ENCODE results near the gene NECAB2. TPM values are rescaled to one million over a fixed set of nuclear protein-coding genes. Genes with fewer than 3 reads are reported as not detected.

NECAB2 gene
- total and polyA plus RNA-seq, 2 experiments from 2014 or later = 1.2 TPM; not detected in 1

DNA sequence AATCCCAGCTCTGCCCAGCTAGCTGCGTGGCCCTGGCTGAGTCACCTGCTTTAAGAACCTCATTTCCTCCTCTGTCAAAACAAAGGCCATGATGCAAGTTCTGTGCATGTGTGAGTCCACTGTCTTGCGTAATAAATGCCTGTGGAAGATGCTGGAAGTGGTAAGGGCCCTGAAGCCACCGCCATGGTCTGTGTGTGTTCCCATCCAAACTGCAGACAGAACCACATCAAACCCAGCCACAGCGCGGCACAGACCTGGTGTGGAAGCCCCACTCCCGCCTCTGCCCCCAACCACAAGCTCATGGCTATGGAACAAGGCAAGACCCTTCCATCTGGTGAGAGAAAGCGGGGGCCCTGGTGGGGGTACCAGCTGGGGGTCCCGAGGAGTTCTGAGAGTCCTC, 26.0 kb downstream of the NECAB2 start:
- no peaks in the 10 kb centered on the region for H4K20me1 ChIP-seq (ENCODE audit: insufficient read depth)
- no peaks in the 10 kb centered on the region for H3F3A ChIP-seq (ENCODE audit: insufficient read depth)
- H3K9ac ChIP-seq = peak overlapping the region; percentile 44
- peaks cover 11% of the 10 kb centered on the region for H3K4me1 ChIP-seq (ENCODE audit: insufficient read depth)
- TF ChIP-seq EZH2 (IDR thresholded peaks at IDR 0.05; ENCODE audit: insufficient read depth, poor library complexity, severe bottlenecking) = no peak
- TF ChIP-seq EZH2phosphoT487 (IDR thresholded peaks at IDR 0.05; ENCODE audit: insufficient read depth, low read depth) = no peak
- H3K9me3 ChIP-seq (ENCODE audit: low read depth) = no peaks in the 10 kb centered on the region
- H3K79me2 ChIP-seq (ENCODE audit: insufficient read depth) = no peaks in the 10 kb centered on the region
- H3K4me2 ChIP-seq (ENCODE audit: unreplicated experiment) = no peak overlapping the region
- H3K27ac ChIP-seq = 0 out of 2 replicates have a peak overlapping the region, but pooled peaks have one; percentile 34
- 65 to 67% methylated on average over 7 to 8 of the region's 8 CpGs for WGBS, 2 experiments (ENCODE audit: low coverage in 1 of 2, low lambda C conversion rate in 2 of 2, missing lambda C conversion rate in 2 of 2)
- DNase-seq = peak; percentile 98
- no peaks in the 10 kb centered on the region for H3K36me3 ChIP-seq (ENCODE audit: low read depth)
- in situ Hi-C loops (cut with MboI) = no loop called here
- peaks cover 6% of the 10 kb centered on the region; the same call in 1 of the 2 replicates for H3K27me3 ChIP-seq (replicated peaks; ENCODE audit: insufficient read depth)
- H3K9me2 ChIP-seq (ENCODE audit: insufficient read depth) = no peaks in the 10 kb centered on the region
- peak overlapping the region; percentile 51; the same call in 1 of the 2 replicates for H2AFZ ChIP-seq
- no peak overlapping the region for H3K4me3 ChIP-seq

DNA sequence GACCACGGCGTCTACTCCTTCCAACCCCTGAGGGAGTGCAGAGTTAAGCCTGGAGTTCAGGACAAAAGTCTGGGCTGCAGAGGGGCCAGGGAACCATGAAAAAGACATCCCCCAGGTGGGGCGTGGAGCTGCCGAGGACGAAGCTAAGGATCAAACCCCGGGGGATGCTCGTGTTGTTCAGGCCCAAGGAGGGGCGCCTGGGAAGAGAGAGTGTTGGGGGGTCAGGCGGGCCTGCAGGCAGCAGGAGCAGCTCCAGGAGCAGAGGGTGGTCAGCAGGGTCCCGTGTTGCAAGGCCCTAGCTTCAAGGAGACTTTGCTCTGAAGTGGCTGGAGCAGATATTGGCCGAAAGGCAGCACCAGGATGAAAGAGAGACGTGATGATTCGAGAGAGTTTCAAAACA, 26.7 kb downstream of the NECAB2 start:
- TF ChIP-seq EZH2 (IDR thresholded peaks at IDR 0.05; ENCODE audit: insufficient read depth, poor library complexity, severe bottlenecking) = no peak
- no peak for TF ChIP-seq EZH2phosphoT487 (IDR thresholded peaks at IDR 0.05; ENCODE audit: insufficient read depth, low read depth)
- Histone ChIP-seq H3K27me3 (replicated peaks; ENCODE audit: insufficient read depth) (peaks cover under 1% of the 10 kb centered on the region; the same call in 1 of the 2 replicates), H3K9me3 (ENCODE audit: low read depth) (no peaks in the 10 kb centered on the region), H3K4me3 (no peak overlapping the region), H3K79me2 (ENCODE audit: insufficient read depth) (no peaks in the 10 kb centered on the region), H4K20me1 (ENCODE audit: insufficient read depth) (no peaks in the 10 kb centered on the region), H3K9me2 (ENCODE audit: insufficient read depth) (no peaks in the 10 kb centered on the region), H3K9ac (no peak overlapping the region), H3K4me2 (ENCODE audit: unreplicated experiment) (no peak overlapping the region), H3K36me3 (ENCODE audit: low read depth) (no peaks in the 10 kb centered on the region), H3K27ac (no peak overlapping the region), H3F3A (ENCODE audit: insufficient read depth) (no peaks in the 10 kb centered on the region), H3K4me1 (ENCODE audit: insufficient read depth) (peaks cover 11% of the 10 kb centered on the region), H2AFZ (no peak overlapping the region)
- in situ Hi-C loops (cut with MboI) = no loop called here
- 89 to 91% methylated on average over 13 of the region's 13 CpGs for WGBS, 2 experiments (ENCODE audit: low coverage in 1 of 2, low lambda C conversion rate in 2 of 2, missing lambda C conversion rate in 2 of 2)
- peak; percentile 36 for DNase-seq

DNA sequence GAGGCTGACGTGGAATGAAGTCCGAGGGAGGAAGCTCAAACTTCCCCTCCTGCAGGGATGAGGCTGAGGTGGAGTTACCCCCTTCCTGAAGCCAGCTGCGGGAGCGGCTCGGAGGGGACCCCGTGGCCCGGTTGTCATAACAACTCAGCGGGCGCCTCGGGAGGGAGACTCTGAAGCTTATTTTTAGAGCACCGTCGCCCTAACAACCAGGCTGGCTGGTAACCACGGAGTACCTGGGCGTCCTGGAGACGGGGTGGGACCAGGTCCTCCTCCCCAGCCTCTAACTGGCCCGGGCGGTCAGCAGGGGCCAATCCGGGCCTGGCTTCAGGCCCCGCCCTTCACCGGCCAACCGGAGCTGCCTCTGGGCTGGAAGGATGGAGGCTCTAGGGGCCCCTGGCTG, 27.7 kb downstream of the NECAB2 start:
- Histone ChIP-seq H3K79me2 (ENCODE audit: insufficient read depth) (no peaks in the 10 kb centered on the region), H4K20me1 (ENCODE audit: insufficient read depth) (no peaks in the 10 kb centered on the region), H3K4me2 (ENCODE audit: unreplicated experiment) (no peak overlapping the region)

DNA sequence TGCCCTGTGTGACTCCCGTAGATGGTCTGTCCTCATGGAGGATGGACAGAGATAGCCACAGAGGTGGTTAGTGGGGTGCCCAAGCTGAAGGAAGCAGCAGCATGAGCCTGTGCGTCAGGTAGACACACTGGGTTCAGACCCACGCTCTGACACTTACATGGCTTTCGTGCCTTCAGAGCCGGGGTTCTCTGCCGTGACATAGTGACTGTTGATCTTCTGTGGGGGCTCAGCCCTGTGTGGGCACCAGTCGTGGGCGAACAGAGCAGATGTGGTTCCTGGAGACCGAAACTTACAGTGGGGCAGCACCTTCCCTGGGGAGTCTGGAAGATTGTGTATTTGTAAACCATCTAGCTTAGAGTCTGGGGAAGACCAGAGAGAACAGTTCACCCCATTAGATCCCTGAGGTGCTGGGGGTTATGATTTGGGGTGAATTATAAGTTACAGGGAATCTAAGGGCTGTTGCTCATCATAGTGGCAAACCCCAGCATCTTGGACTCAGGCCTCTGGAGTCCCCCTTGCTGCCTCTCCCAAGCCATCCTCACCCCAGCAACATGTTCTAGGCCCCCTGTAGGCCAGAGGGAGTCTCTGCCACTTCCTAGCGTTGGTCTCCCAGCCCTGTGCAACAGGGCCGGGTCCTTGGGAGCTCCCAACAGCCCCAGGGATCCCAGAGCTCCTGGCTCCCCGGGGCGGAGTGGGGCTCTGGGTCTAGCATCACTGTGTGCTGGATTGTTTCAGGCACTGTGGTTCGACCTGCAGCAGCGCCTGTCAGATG, 28.6 kb downstream of the NECAB2 start:
- Histone ChIP-seq H3F3A (ENCODE audit: insufficient read depth) (no peaks in the 10 kb centered on the region), H3K27me3 (replicated peaks; ENCODE audit: insufficient read depth) (no peaks in the 10 kb centered on the region), H3K9ac (no peak overlapping the region), H3K4me2 (ENCODE audit: unreplicated experiment) (no peak overlapping the region), H3K79me2 (ENCODE audit: insufficient read depth) (no peaks in the 10 kb centered on the region), H3K9me2 (ENCODE audit: insufficient read depth) (no peaks in the 10 kb centered on the region), H3K36me3 (ENCODE audit: low read depth) (no peaks in the 10 kb centered on the region), H2AFZ (no peak overlapping the region), H3K4me1 (ENCODE audit: insufficient read depth) (peaks cover 11% of the 10 kb centered on the region), H3K4me3 (no peak overlapping the region), H3K9me3 (ENCODE audit: low read depth) (no peaks in the 10 kb centered on the region), H3K27ac (no peak overlapping the region), H4K20me1 (ENCODE audit: insufficient read depth) (no peaks in the 10 kb centered on the region)
- TF ChIP-seq EZH2 (IDR thresholded peaks at IDR 0.05; ENCODE audit: insufficient read depth, poor library complexity, severe bottlenecking) (no peak), EZH2phosphoT487 (IDR thresholded peaks at IDR 0.05; ENCODE audit: insufficient read depth, low read depth) (no peak)
- DNase-seq = no peak
- 83 to 84% methylated on average over 15 of the region's 15 CpGs for WGBS, 2 experiments (ENCODE audit: low coverage in 1 of 2, low lambda C conversion rate in 2 of 2, missing lambda C conversion rate in 2 of 2)
- in situ Hi-C loops (cut with MboI) = no loop called here

More for the DNA sequence above, 27.7 kb downstream of the NECAB2 start:
- TF ChIP-seq EZH2 (IDR thresholded peaks at IDR 0.05; ENCODE audit: insufficient read depth, poor library complexity, severe bottlenecking) (no peak), EZH2phosphoT487 (IDR thresholded peaks at IDR 0.05; ENCODE audit: insufficient read depth, low read depth) (no peak)
- Histone ChIP-seq H3K4me1 (ENCODE audit: insufficient read depth) (peaks cover 11% of the 10 kb centered on the region), H3K9me2 (ENCODE audit: insufficient read depth) (no peaks in the 10 kb centered on the region), H3K27ac (no peak overlapping the region), H3K4me3 (no peak overlapping the region), H3K36me3 (ENCODE audit: low read depth) (no peaks in the 10 kb centered on the region), H3K9ac (no peak overlapping the region), H3K27me3 (replicated peaks; ENCODE audit: insufficient read depth) (no peaks in the 10 kb centered on the region), H3K9me3 (ENCODE audit: low read depth) (no peaks in the 10 kb centered on the region), H3F3A (ENCODE audit: insufficient read depth) (no peaks in the 10 kb centered on the region), H2AFZ (no peak overlapping the region)
- DNase-seq = no peak
- in situ Hi-C loops (cut with MboI) = no loop called here
- 35 to 36% methylated on average over 21 of the region's 21 CpGs for WGBS, 2 experiments (ENCODE audit: low coverage in 1 of 2, low lambda C conversion rate in 2 of 2, missing lambda C conversion rate in 2 of 2)

Measured in GM23248 (cell line).